ENCODE measurements around the gene ANP32B.

Gene ANP32B

DNA sequence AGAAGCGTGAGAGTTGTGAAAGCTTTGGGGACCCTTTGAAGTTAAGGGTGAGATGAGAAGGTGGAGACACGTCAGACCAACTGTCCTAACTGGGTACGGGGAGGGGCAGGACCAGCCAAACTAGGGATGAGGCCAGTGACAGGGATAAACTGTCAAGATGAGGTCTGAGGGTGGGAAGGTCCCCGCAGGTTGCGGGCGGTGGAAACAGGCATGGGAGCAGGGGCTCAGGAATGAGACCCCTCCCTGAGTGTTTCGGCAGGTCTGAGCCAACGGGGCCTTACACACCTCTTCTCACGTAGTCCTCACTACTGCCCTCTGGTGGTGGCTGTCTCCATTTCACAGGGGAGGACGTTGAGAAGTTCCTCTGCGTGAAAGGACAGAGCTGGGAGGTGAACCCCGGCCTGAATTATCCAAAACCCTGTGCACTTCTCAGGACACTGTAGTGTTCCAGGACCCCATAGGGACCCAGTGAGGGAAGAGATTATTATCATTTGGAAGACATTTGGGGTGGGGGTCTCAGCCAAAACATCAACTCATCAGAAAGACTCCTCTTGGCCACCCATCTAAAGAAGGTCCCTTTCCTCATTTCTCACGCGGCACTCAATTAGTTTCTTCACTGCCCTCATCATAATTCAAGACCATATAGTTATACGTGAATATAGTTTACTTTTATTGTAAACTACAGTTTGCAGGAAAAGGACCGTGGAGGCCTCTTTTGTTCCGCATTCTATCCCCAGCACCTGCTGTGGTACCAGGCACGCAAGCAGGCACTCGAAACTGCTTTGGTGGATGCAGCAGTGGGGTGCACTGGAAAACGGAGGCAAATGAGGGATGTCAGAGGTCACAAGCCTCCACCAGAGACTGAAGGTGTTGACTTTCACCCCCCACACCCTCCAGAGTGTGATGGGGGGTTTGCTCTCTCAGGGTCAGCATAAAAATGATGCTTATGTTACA lies 51.7 kb downstream of the ANP32B start:
- DNase-seq, result peak; percentile 96

DNA sequence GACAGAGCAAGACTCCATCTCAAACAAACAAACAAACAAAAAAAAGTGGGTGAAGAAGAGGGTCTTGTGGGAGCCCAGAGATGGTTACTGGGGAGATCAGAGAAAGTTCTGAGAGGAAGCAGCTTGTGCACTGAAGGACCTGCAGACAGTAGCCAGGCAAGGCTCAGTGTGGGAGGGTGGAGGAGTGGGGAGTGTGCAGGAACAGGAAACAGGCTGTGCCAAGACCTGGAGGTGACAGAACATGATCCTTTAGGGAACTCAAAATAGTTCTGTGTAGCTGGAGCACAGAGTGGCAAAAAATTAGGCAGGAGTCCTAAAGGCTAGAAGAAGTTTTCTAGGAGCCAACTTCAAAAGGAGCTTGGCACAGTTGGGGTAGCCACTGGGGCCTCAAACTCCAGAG lies 54.2 kb downstream of the ANP32B start:
- DNase-seq, result no peak

- DNase-seq, result no peak
Observed at GRCh38 chr9:98038958-98039357, 55.8 kb downstream of the ANP32B start.

DNA sequence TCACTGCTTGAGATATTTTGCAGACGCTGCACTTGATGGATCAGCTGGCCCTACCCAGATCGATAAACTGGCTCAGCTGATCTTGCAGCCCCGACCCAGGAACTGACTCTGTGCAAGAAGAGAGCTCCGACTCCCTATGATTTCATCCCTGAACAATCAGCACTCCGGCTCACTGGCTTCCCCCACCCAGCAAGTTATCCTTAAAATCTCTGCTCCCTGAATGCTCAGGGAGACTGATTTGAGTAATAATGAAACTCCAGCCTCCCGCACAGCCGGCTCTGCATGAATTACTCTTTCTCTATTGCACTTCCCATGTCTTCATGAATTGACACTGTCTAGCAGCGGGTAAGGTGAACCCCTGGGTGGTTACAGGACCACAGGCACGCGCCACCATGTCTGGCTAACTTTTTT lies 56.5 kb downstream of the ANP32B start:
- no peak for DNase-seq

- DNase-seq, result no peak
Observed at GRCh38 chr9:98040212-98040611, 57.1 kb downstream of the ANP32B start.

GRCh38 chr9:98043915-98044314 lies 60.8 kb downstream of the ANP32B start:
- DNase-seq, result no peak

DNA sequence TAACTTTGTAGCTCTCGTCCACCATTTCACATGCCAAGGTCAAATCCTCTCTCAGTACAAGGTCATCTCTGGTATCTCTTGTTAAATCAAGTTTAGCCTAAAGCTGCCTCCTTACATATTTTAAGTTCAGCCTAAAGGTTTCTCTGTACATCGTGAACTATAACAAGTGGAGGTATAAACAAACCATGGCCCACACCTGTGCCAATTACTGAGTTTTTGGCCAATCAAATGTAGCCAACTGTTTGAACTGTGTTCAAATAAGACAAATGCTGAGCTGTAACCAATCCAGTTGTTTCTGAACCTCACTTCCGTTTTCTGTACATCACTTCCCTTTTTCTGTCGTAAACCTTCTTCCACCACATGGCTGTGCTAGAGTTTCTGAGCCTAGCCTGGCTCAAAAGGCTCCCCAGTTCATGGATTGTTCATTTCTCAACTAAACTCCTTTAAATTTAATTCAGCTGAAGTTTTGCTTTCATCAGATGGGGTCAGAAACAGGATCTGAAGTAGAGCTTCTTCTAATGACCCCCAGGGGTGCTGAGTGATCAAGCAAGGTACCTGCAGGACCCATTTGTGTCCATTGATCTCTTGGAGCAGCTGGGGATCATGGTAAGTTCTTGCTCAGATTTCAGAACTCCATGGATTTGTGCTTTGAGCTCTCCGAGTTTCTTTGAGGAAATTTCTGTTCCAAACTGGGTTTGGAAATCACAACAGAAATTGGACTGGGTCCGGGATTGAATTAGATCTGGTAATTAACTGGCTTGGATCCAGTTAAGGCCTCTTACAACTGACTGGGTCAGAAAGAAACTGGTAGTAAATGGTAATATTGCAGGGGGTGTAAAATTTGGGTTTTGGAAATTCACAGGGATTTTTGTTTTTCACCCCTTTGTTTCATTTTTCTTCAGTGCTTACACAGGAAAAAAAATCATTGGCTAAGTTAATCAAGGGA lies 62.4 kb downstream of the ANP32B start:
- no peak for DNase-seq

- no peak for DNase-seq
Observed at GRCh38 chr9:98046180-98046543, 63.0 kb downstream of the ANP32B start.

GRCh38 chr9:98047002-98047401 lies 63.9 kb downstream of the ANP32B start:
- no peak for DNase-seq

DNA sequence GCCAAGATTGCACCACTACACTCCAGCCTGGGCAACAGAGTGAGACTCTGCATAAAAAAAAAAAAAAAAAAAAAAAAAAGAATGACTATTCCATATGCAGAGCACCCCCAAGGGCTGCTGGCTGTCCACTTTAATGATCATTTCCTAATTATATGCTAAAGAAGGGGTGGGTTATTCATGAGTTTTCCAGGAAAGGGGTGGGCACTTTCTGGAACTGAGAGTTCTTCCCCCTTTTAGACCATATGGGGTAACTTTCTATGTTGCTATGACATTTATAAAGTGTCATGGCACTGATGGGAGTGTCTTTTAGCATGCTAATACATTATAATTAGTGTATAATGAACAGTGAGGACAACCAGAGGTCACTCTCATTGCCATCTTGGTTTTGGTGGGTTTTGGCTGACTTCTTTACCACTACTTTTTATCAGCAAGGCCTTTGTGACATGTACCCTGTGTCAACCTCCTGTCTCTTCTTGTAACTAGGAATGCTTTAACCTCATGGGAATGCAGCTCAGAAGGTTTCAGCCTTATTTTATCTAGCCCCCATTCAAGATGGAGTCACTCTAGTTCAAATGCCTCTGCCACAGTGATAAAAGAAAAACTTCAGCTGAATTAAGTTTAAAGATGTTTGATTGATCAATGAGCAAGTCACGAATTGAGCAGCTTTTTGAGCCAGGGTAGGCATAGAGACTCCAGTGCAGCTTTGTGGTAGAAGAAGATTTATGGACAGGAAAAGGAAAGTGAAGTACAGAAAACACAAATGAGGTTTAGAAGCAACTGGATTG lies 66.3 kb downstream of the ANP32B start:
- no peak for DNase-seq

- no peak for DNase-seq
Observed at GRCh38 chr9:98050351-98050750, 67.2 kb downstream of the ANP32B start.

DNA sequence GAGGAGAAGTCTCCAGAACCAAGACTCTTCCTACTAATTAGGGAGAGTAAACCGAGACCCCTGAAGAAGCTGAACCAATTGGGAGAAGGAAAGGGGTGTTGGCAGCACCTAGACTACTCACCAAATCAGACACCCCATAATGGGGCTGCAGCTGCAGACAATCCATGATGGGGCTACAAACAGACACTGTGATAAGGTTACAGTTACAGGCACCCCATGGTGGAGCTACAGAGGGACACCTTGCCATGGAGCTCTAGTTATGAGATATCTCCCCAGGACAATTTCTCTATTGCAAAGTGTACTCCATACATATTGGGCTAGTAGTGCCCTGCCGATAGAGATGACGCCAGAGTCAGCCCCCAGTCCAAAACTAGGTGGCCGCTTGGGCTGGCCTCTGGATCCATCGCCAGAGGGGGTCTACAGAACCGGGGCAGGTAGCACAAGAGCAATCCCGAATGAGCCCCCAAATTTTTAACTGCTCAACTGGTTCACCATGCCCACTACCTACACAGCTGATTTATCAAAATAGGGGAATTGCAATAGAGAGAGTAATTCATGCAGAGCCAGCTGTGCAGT lies 71.3 kb downstream of the ANP32B start:
- DNase-seq, result no peak

DNA sequence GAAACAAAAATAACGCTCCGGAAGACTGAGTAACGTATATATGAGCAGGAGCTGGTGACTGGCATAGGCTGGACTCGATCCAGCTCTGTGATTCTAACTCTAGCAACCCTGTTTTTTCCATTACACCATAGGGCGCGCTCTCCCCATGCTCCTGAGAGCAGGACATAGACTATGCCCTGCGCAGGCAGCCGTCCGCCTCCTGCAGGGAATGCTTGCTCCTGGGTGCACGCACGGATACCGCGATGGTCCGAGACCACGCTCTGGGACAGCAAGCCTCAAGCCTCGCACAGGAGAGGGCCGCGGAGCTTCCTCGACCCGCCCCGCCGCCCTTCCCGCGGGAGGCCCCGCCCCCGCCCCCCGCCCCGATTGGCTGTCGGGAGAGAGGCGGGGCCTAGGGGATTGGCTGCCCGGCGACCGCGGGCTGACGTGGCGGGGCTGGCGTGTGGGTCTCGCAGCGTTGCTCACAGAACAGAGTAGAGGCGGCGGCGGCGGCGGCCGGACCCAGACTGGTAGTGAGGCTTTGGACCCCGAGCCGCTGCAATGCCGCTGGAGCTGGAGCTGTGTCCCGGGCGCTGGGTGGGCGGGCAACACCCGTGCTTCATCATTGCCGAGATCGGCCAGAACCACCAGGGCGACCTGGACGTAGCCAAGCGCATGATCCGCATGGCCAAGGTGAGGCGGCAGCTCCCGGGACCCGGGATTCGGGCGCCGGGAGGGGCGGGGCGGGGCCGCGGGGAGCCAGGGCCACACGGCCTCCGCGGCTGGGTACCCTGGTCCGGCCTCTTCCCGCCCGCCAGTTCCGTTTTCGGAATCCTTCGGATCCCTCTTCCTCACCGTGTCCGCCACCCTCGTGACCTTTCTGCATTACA lies 73.4 kb downstream of the ANP32B start, which contains the start of gene NANS:
TSS of gene NANS (plus strand) at position 464 of the 869 bp plus-strand sequence. CDS start at position 541, 77 bp downstream.
- peak; percentile 87 to 92 for DNase-seq

GRCh38 chr9:98057138-98057799 lies 74.1 kb downstream of the ANP32B start:
- DNase-seq, result no peak

DNA sequence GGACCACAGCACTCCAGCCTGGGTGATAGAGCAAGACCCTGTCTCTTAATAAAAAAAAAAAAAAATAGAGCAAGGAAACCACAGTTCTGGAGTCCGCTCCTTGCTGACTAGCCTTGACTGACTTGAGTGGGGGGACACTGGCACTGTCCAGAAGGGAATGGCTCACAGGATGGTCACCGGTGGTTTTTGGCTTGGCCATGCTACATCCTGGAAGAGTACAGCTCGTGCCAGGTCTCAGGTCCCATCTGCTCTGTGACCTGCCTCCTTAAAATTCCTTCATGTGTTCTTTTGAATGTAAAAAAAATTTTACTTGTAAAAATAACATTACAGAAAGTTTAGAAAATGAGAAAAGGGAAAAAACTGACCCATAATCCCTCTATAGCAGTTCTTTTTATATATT lies 79.0 kb downstream of the ANP32B start:
- no peak for DNase-seq

DNA sequence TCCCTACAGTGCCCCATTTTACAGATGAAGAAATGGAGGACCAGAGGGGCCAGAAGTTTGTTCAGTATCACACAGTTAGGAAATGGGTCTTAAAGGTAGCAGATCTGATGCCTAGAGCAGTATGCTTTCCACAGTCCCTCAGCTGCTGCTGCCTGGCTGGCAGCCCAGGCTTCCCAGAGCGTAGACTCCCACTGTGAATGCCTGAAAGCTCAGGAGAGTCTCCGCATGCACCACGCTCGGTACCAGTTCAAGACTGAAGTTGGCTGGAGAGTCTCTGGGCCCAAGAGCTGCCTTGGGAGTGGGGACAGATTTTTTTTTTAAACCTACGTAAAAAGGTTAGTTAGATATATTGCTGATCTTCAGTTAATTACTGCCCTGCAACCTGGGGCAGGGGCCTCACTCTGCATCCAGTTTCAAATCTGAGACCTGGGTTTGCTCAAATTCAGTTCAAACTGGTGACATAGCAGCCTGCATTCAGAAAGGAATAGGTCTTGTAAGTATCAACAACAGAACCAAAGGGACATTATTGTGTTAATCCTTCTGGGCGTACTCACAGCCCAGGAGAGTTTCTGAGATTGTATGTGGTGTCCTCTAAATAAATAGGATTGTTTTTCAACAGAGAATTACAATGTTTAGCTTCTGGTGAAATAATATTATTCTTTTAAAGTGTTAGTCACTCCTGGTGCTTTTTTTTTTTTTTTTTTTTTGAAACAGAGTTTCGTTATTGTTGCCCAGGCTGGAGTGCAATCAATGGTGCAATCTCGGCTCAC lies 81.7 kb downstream of the ANP32B start:
- DNase-seq, result no peak
